Mucosa of descending colon (tissue), 3 donors: ENCODE data around the gene TFF3. TPM values are rescaled to one million over a fixed set of nuclear protein-coding genes. Genes with fewer than 3 reads are reported as not detected.

ENCODE experiments used
- ATAC-seq: fragments of 200-7000 bp; cut with Tn5 transposase; one replicate; pipeline ENCODE4 v1.9.1; 2020; ENCODE audit warnings: mild to moderate bottlenecking, moderate library complexity
- DNase-seq, 3 donors: peaks; one replicate each; pipeline ENCODE4 v3.0.0-alpha.2; 2020
- H3K36me3 ChIP-seq: fragments of 200-600 bp; one replicate; pipeline ENCODE4 v1.8.0; 2021; ENCODE audit warnings: low read depth, mild to moderate bottlenecking
- H3K4me1 ChIP-seq: fragments of 200-600 bp; one replicate; pipeline ENCODE4 v1.8.0; 2021; ENCODE audit warnings: low read depth, mild to moderate bottlenecking
- H3K4me3 ChIP-seq: fragments of 200-600 bp; one replicate; pipeline ENCODE4 v1.8.0; 2021; ENCODE audit warnings: mild to moderate bottlenecking
- H3K9me3 ChIP-seq: fragments of 200-600 bp; one replicate; pipeline ENCODE4 v1.8.0; 2021; ENCODE audit warnings: mild to moderate bottlenecking
- intact Hi-C, 2 donors: fragments of 100-400 bp; cut with DNase I in 1 of 2; cut with micrococcal nuclease in 1 of 2; formaldehyde crosslinking; loops; one replicate each; pipeline versions ENCODE4 v1.11.0 to v1.11.1; 2022; cut with DNase I, micrococcal nuclease
- total RNA-seq, 3 donors: library from RNA; stranded (reverse); fragmentation: NEBNext Ultra II Directional in 2 of 3; extraction: Animal tissue kit (Norgen Biotek cat#: 25700) in 2 of 3; gene quantifications; one replicate each; pipeline versions ENCODE4 v1.2.1 to v1.2.4, GENCODE V29; 2021 to 2023
- TF ChIP-seq, protein P1 (sequence below): fragments of 200-600 bp; IDR thresholded peaks from one replicate; pipeline ENCODE4 v1.8.0; 2022; ENCODE audit warnings: antibody characterized with exemption, mild to moderate bottlenecking
- donor health status: DM: no; HTN: no; CAD: no; lungs with moderate emphysema.
- donor health status: DM: no; HTN: no; CAD: no.
- donor health status: DM: no; HTN: yes; CAD: no.

The TFF3 gene
- total RNA-seq, 3 donors from 2014 or later: 614 to 2,641 (median 2,419) TPM

DNA sequence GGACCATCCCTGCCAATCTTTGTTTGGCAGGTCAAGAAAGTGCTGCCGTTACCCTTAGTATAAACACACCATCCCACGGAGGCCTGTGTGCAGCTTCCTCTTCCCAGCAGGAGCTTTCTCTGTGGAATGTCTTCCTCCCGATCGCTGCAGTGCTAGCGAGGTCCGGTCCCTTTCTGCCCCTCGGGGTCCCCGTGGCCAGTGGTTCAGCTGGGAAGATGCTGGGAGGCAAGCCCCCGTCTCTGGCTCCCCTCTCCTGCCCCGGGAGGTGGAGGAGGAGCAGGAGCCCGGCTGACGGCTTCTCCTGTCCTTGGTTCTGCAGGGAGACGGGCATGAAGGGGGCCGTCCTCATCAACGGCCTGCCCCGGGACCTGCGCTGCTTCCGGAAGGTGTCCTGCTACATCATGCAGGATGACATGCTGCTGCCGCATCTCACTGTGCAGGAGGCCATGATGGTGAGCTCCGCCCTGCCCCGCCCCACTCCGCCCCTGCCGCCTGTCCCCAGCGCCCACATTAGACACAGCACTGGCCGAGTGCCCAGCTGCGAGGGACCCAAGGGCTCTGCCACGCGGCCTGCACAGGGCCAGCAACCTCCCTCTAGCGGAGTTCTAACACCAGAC is 42.1 kb downstream of the TFF3 start:
- no peak overlapping the region for H3K4me3 ChIP-seq
- intact Hi-C loops: no loop called here
- no peaks in the 10 kb centered on the region for H3K4me1 ChIP-seq
- H3K36me3 ChIP-seq: no peaks in the 10 kb centered on the region
- TF ChIP-seq, protein P1, sequence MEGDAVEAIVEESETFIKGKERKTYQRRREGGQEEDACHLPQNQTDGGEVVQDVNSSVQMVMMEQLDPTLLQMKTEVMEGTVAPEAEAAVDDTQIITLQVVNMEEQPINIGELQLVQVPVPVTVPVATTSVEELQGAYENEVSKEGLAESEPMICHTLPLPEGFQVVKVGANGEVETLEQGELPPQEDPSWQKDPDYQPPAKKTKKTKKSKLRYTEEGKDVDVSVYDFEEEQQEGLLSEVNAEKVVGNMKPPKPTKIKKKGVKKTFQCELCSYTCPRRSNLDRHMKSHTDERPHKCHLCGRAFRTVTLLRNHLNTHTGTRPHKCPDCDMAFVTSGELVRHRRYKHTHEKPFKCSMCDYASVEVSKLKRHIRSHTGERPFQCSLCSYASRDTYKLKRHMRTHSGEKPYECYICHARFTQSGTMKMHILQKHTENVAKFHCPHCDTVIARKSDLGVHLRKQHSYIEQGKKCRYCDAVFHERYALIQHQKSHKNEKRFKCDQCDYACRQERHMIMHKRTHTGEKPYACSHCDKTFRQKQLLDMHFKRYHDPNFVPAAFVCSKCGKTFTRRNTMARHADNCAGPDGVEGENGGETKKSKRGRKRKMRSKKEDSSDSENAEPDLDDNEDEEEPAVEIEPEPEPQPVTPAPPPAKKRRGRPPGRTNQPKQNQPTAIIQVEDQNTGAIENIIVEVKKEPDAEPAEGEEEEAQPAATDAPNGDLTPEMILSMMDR: no peak
- DNase-seq (peak in 1 of 3 donors; percentile 37), ATAC-seq (no peak)
- H3K9me3 ChIP-seq: no peaks in the 10 kb centered on the region

DNA sequence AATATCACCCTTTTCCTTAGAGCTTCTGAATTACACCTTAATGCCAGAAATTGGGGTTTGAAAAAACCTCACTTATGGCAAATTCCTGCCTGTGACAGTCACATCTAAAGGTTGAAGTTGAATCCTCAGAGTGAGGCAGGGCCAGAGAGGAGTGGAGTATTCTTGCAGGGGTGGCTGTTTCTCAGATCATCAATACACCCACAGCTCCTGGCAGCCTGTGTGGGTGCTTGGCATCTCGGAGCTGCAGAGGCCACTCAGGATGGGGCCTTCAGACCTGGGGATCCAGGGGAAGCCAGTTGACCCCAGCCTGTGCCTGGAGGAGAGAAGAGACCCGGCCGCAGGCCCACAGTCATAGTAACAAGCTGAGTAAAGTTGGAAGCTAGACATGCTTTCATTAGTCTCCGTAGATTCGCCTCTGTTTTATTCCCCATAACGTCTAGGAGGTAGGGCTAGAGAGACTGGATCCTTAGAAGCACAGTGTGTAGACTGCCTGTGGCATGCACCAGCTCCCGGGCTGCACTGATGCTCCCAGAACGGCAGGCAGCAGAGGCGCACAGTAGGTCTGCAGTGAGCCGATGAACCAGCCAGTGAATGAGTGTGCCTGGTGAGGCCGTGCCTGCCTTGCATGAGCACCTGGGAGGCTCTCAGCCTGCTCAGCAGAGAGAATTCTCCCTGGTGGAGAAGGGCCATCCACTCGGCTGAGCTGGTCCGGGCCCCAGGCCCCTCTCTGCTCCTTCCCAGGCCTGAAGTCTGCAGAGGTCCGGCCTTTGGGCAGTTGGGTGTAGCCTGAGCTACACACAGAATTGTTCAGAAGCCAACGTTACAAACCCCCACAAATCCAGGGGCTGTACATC is 42.9 kb downstream of the TFF3 start:
- DNase-seq (peak in 1 of 3 donors; percentile 19), ATAC-seq (no peak)
- no peaks in the 10 kb centered on the region for H3K4me1 ChIP-seq
- intact Hi-C loops: no loop called here
- H3K36me3 ChIP-seq: no peaks in the 10 kb centered on the region
- H3K9me3 ChIP-seq: no peaks in the 10 kb centered on the region
- no peak overlapping the region for H3K4me3 ChIP-seq
- TF ChIP-seq, protein P1: no peak

DNA sequence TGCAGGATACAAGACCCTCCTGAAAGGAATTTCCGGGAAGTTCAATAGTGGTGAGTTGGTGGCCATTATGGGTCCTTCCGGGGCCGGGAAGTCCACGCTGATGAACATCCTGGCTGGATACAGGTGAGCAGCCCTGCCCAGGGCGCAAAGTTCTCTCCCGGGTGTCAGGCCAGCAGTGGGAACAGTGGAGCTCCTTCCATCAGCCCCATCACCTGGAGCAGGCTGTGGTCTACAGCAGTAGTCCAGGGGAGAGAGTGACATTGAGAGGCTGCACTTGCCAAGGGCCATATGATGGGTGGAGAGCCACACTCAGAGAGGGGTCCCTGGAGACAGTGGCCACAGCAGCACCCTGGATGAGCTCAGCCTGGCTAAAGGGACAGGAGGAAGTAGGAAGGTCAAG is 44.1 kb downstream of the TFF3 start:
- TF ChIP-seq, protein P1: no peak
- intact Hi-C loops: no loop called here
- no peaks in the 10 kb centered on the region for H3K4me1 ChIP-seq
- H3K36me3 ChIP-seq: no peaks in the 10 kb centered on the region
- ATAC-seq (no peak), DNase-seq (peak in 1 of 3 donors; percentile 28)
- H3K4me3 ChIP-seq: no peak overlapping the region
- H3K9me3 ChIP-seq: no peaks in the 10 kb centered on the region

DNA sequence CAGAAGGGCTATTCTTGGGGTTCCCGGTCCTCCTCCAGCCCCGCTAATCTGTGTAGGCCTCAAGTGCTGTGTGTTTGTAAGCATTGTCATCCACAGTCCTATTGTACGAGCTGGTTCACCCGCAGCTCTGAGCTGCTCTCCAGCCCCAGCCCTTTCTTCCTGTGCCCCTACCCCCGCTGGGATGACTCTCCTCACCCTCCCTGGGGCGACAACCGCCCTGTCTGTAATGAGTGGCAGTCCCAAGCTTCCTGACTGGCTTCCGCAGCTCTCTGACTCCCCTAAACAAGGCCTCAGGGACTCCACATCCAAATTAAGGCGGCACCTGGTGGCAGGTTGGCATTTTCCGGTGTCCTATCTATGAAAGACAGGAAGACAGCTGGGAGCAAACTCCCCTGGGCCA is 45.8 kb downstream of the TFF3 start:
- H3K36me3 ChIP-seq: no peaks in the 10 kb centered on the region
- H3K4me3 ChIP-seq: no peak overlapping the region
- H3K4me1 ChIP-seq: no peaks in the 10 kb centered on the region
- TF ChIP-seq, protein P1: no peak
- DNase-seq (no peak), ATAC-seq (no peak)
- H3K9me3 ChIP-seq: no peaks in the 10 kb centered on the region
- intact Hi-C loops: no loop called here

DNA sequence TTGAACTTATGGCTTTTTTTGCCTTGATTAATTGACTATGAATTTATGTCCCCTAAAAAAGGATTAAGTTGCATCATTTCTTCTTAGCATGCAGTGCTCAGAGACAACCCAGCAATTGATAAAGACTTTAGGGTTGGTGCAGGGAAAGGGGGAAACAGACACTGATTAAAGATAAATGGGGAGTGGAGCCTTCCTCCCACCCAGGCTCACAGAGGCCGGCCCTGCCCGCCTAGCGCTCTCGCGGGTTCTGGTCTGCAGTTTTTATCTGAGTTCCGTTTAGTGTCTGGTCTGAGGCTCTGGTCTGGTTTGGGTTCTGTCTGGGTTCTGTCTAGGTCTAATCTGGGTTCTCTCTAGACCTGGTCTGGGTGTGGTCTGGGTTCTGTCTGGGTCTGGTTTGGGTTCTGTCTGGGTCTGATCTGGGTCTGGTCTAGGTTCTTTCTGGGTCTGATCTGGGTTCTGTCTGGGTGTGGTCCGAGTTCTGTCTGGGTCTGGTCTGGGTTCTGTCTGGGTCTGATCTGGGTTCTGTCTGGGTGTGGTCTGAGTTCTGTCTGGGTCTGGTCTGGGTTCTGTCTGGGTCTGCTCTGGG is 48.1 kb downstream of the TFF3 start:
- Histone ChIP-seq H3K36me3 (no peaks in the 10 kb centered on the region), H3K4me1 (no peaks in the 10 kb centered on the region), H3K9me3 (no peaks in the 10 kb centered on the region), H3K4me3 (no peak overlapping the region)
- DNase-seq (no peak), ATAC-seq (no peak)
- TF ChIP-seq, protein P1: no peak
- intact Hi-C loops: no loop called here
